ENCODE data around the gene CLEC6A. TPM values are rescaled to one million over a fixed set of nuclear protein-coding genes. Genes with fewer than 3 reads are reported as not detected.

CLEC6A gene
- total and polyA plus RNA-seq, 2 of the 8 experiments (the other 6 are each of a cell fraction or from before 2014, with no cell fraction given): not detected

DNA sequence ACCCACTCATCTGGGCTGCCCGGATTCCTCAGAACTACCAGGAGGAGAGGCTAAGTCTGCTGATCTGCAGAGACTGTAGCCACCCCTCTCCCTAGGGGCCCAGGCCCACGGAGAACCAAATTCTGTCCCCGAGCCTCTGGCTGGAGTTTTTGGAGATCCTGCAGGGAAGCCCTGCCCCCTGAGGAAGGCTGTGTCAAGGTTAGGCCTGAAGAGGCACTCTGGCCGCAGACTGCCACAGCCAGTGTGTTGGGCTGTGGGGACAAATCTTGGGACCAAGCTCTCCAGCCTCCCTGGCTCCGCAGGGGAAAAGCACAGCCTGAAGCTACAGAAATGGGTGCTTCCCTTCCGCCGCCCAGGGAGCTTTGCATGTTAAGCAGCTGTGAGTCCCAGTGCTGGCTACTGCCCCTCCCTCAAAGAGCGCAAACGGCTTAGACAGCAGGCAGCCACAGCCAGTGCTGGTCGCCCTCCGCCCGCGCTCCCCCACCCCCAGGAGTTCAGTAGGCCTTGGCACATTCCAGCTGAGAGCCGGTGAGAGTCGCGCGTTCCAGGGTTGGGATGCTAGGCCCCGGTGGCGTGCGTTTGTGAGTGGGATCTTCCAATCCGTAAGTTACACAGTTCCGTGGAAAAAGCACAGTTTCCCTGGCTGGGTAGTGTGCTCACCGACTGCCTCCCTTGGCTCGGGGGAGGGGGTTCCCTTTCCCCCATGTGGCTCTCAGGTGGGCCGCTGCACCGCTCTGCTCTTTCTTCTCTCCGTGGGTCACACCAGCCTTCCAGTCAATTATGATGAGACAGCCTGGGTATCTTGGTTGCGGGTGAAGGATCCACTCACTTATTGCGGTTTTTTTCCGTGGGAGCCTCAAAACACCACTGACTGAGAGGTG is 71.7 kb downstream of the CLEC6A start:
- Histone ChIP-seq H2BK20ac (ENCODE audit: low read length) (peak overlapping the region; percentile 48; the same call in 1 of the 2 replicates), H3K4me3 (ENCODE audit: extremely low read depth in 1 of 4, insufficient read depth in 2 of 4, low read depth in 3 of 4, low read length in 4 of 4) (no peak overlapping the region), H3K23me2 (ENCODE audit: low read depth, low read length) (no peaks in the 10 kb centered on the region), H2BK15ac (ENCODE audit: low read length) (0 out of 2 replicates have a peak overlapping the region, but pooled peaks have one; percentile 84), H2AK5ac (ENCODE audit: low read depth, low read length) (no peak overlapping the region), H3K36me3 (ENCODE audit: control insufficient read depth in 2 of 4, insufficient read depth in 4 of 4, low read length in 3 of 4) (no peaks in the 10 kb centered on the region), H2BK120ac (replicated peaks; ENCODE audit: low read depth, low read length) (no peak overlapping the region), H3K56ac (replicated peaks; ENCODE audit: insufficient read length, low read depth, low read length) (no peak overlapping the region), H3K14ac (ENCODE audit: insufficient read length) (no peak overlapping the region), H3K23ac (ENCODE audit: insufficient read length) (no peak overlapping the region), H3K4me1 (replicated peaks in 1 of 4; ENCODE audit: control insufficient read depth in 3 of 4, insufficient read depth in 4 of 4, low read length in 3 of 4) (peaks cover 0 to 9% (median 4%) of the 10 kb centered on the region in 4 experiments; a peak in 5 of 7 replicates), H2BK5ac (ENCODE audit: low read depth, low read length) (peak overlapping the region; percentile 77; the same call in 1 of the 2 replicates), H3K79me1 (ENCODE audit: low read depth, low read length) (no peaks in the 10 kb centered on the region), H2AFZ (ENCODE audit: low read length) (peak overlapping the region; percentile 91), H2BK12ac (ENCODE audit: low read depth, low read length) (peak overlapping the region; percentile 52), H3K18ac (ENCODE audit: extremely low read depth, low read length) (peak overlapping the region; percentile 67), H3K27me3 (replicated peaks in 1 of 4; ENCODE audit: control insufficient read depth in 3 of 4, extremely low read depth in 1 of 4, insufficient read depth in 3 of 4, low read length in 3 of 4) (no peaks in the 10 kb centered on the region), H3K4ac (replicated peaks; ENCODE audit: insufficient read length, low read depth, low read length) (peak overlapping the region; percentile 8), H4K8ac (ENCODE audit: extremely low read depth, insufficient read depth, low read length) (no peak overlapping the region), H3K79me2 (ENCODE audit: control insufficient read depth in 1 of 2, insufficient read depth in 2 of 2, low read length in 2 of 2) (no peaks in the 10 kb centered on the region), H3K4me2 (ENCODE audit: insufficient read depth in 1 of 2, low read depth in 2 of 2, low read length in 2 of 2) (peak overlapping the region; percentile 13 to 46; a peak in 3 of 4 replicates), H3K9me3 (ENCODE audit: insufficient read depth in 2 of 2, low read depth in 1 of 2, low read length in 1 of 2) (no peaks in the 10 kb centered on the region), H3K9ac (replicated peaks in 1 of 4; ENCODE audit: extremely low read depth in 1 of 4, low read depth in 3 of 4, low read length in 3 of 4) (no peak overlapping the region), H3K27ac (ENCODE audit: low read depth, low read length) (no peak overlapping the region), H4K91ac (replicated peaks; ENCODE audit: insufficient read length, low read length) (peak overlapping the region; percentile 15), H4K5ac (ENCODE audit: insufficient read length, low read depth, low read length) (no peak overlapping the region), H4K20me1 (replicated peaks in 1 of 2; ENCODE audit: control insufficient read depth in 1 of 2, insufficient read depth in 2 of 2, low read length in 2 of 2) (no peaks in the 10 kb centered on the region)
- 87% methylated on average over 29 of the region's 30 CpGs; no CpG with 5 or more reads in 1 of the 2 experiments for WGBS, 2 experiments (ENCODE audit: extremely low coverage in 1 of 2, insufficient coverage in 1 of 2, insufficient read length in 1 of 2, insufficient replicate concordance in 2 of 2, low coverage in 1 of 2, low lambda C conversion rate in 2 of 2, missing lambda C conversion rate in 1 of 2)
- ChIA-PET CTCF (ENCODE audit: partially characterized antibody) (interaction anchor here (1.4 to 3.4 kb wide), 3 partner anchors 10 to 269 kb away, joined by 3 to 11 read pairs (median 3); no protein-coding TSS in a partner anchor), POLR2A (ENCODE audit: partially characterized antibody) (interaction anchor here (0.6 kb wide), 1 partner anchor 23 kb away, joined by 3 read pairs; no protein-coding TSS in a partner anchor)
- FAIRE-seq (no peak), DNase-seq (ENCODE audit: low read depth in 1 of 2, low spot score in 2 of 2) (peak in 1 of 2 experiments; percentile 54)
- TF ChIP-seq TEAD4 (IDR thresholded peaks at IDR 0.05; ENCODE audit: low read depth, low read length) (peak; percentile 60; the same call in 1 of the 2 replicates), GABPA (IDR thresholded peaks at IDR 0.05; ENCODE audit: borderline replicate concordance, insufficient read depth, low read length) (no peak)

Data from H1 (cell line).